GM19193 (cell line): ENCODE results near the gene OPTC.

Experiments used
- POLR2A ChIP-seq: IDR thresholded peaks from 4 replicates; pipeline ENCODE4 v1.6.1; 2011; ENCODE audit not compliant: insufficient read depth, insufficient read length; ENCODE audit errors: extremely low read depth

The OPTC gene

GRCh38 chr1:203555511-203556046 lies 61.6 kb downstream of the OPTC start:
- TF ChIP-seq POLR2A: no peak

GRCh38 chr1:203556047-203556851 lies 62.3 kb downstream of the OPTC start:
- no peak for TF ChIP-seq POLR2A

GRCh38 chr1:203557390-203557789 lies 63.4 kb downstream of the OPTC start:
- no peak for TF ChIP-seq POLR2A

- TF ChIP-seq POLR2A: no peak
Measured at GRCh38 chr1:203558064-203558760, 64.3 kb downstream of the OPTC start.
